Spleen (tissue), 11 donors: ENCODE results near the gene PLCB4. TPM values are rescaled to one million over a fixed set of nuclear protein-coding genes. Genes with fewer than 3 reads are reported as not detected.

Experiments used
- DNase-seq: peaks from one replicate; pipeline ENCODE4 v3.0.0-alpha.2; 2020
- H3K27ac ChIP-seq, 8 donors: fragments of 200-600 bp; sonication (generic) in 7 of 8; 1 replicate in 4 of 8; 2 replicates in 4 of 8; pipeline versions ENCODE4 v1.5.0 to v1.8.0; 2016 to 2021; ENCODE audit warnings: inconsistent platforms in 4 of 8, mild to moderate bottlenecking in 4 of 8, moderate library complexity in 1 of 8
- H3K27me3 ChIP-seq, 7 donors: fragments of 200-600 bp; sonication (generic) in 6 of 7; replicated peaks in 1 of 7; 1 replicate in 4 of 7; 2 replicates in 3 of 7; pipeline versions ENCODE4 v1.5.0 to v1.8.0; 2016 to 2021; ENCODE audit warnings: inconsistent platforms in 3 of 7, mild to moderate bottlenecking in 1 of 7
- H3K36me3 ChIP-seq, 6 donors: fragments of 200-600 bp; sonication (generic) in 5 of 6; 1 replicate in 4 of 6; 2 replicates in 2 of 6; pipeline versions ENCODE4 v1.5.0 to v1.8.0; 2016 to 2021; ENCODE audit warnings: inconsistent platforms in 2 of 6
- H3K4me1 ChIP-seq, 6 donors: fragments of 200-600 bp; sonication (generic) in 5 of 6; 1 replicate in 3 of 6; 2 replicates in 3 of 6; pipeline versions ENCODE4 v1.5.0 to v1.8.0; 2016 to 2021; ENCODE audit warnings: inconsistent platforms in 3 of 6
- H3K4me3 ChIP-seq, 8 donors: fragments of 200-600 bp; sonication (generic) in 7 of 8; 1 replicate in 4 of 8; 2 replicates in 4 of 8; pipeline versions ENCODE4 v1.5.0 to v1.8.0; 2016 to 2021; ENCODE audit warnings: inconsistent platforms in 4 of 8, mild to moderate bottlenecking in 4 of 8, moderate library complexity in 2 of 8
- H3K9me3 ChIP-seq, 8 donors: fragments of 200-600 bp; sonication (generic) in 7 of 8; 1 replicate in 4 of 8; 2 replicates in 4 of 8; pipeline versions ENCODE4 v1.5.0 to v1.8.0; 2016 to 2021; ENCODE audit warnings: inconsistent platforms in 4 of 8
- CTCF ChIP-seq, 11 experiments: fragments of 200-600 bp in 7 of 11; fragments of 450-650 bp in 4 of 11; sonication (generic) in 4 of 11; IDR thresholded peaks in 8 of 11; conservative IDR thresholded peaks in 3 of 11; 1 replicate in 7 of 11; 2 replicates in 4 of 11; pipeline versions ENCODE4 v1.4.0 to v1.8.0; 2016 to 2021; ENCODE audit warnings: antibody characterized with exemption in 11 of 11, inconsistent platforms in 4 of 11, mild to moderate bottlenecking in 1 of 11
- POLR2A ChIP-seq, 3 donors: fragments of 450-650 bp; IDR thresholded peaks; one replicate each; pipeline ENCODE4 v1.5.1; 2017; ENCODE audit warnings: antibody characterized with exemption in 3 of 3, mild to moderate bottlenecking in 1 of 3
- POLR2AphosphoS5 ChIP-seq, 3 donors: sonication (generic); formaldehyde crosslinking; IDR thresholded peaks; one replicate each; pipeline ENCODE4 v1.5.1; 2017; ENCODE audit warnings: antibody characterized with exemption in 3 of 3
- WGBS, 5 donors: extraction: QIAGEN DNeasy Blood & Tissue Kit in 3 of 5; methylation state at CpG; one replicate each; pipeline versions ENCODE4 v1.1.5 to v1.1.7; 2013 to 2018; 5-methylcytosine and 5-hydroxymethylcytosine counted together
- intact Hi-C: fragments of 100-400 bp; cut with DNase I; formaldehyde crosslinking; loops from one replicate; pipeline ENCODE4 v1.15.0; 2023; ENCODE audit warnings: low total_unique reads
- polyA plus RNA-seq, 3 donors: library from polyadenylated mRNA; stranded (reverse); fragments of 200-250 nt; gene quantifications; one replicate each; pipeline ENCODE4 v1.2.1, GENCODE V29; 2013
- total RNA-seq, 7 donors: library from RNA; depleted of rRNA in 3 of 7; stranded (reverse); fragments of >200 nt in 3 of 7; fragmentation: NEBNext Ultra II Directional in 4 of 7; extraction: Animal tissue kit (Norgen Biotek cat#: 25700) in 4 of 7; gene quantifications; one replicate each; pipeline versions ENCODE4 v1.1.0 to v1.2.1, GENCODE V29; 2016 to 2021
- donor health status: healthy with polysubstance abuse.
- donor health status: DM: no; HTN: no; CAD: no; lungs with moderate emphysema.
- donor health status: DM: no; HTN: no; CAD: no.
- donor health status: Bipolar disorder and iron deficiency.
- donor health status: healthy.
- donor health status: DM: no; HTN: no; CAD: no.
- donor health status: DM: yes; HTN: yes; CAD: no.

PLCB4 gene
- total and polyA plus RNA-seq, 10 donors: 0.43 to 4.9 (median 1.6) TPM

GRCh38 chr20:9308056-9308455 lies 239.2 kb downstream of the PLCB4 start:
- WGBS, 5 donors: 80 to 100% (median 95%) methylated on average over 1 of the region's 1 CpG
- Histone ChIP-seq H3K27me3 (no peaks in the 10 kb centered on the region), H3K9me3 (no peaks in the 10 kb centered on the region), H3K27ac (no peak overlapping the region), H3K4me1 (no peaks in the 10 kb centered on the region), H3K4me3 (no peak overlapping the region), H3K36me3 (no peaks in the 10 kb centered on the region)
- DNase-seq: no peak
- TF ChIP-seq POLR2AphosphoS5 (IDR thresholded peaks at IDR 0.05): no peak
- no peak for TF ChIP-seq POLR2A (IDR thresholded peaks at IDR 0.05)
- TF ChIP-seq CTCF (IDR thresholded peaks at IDR 0.05 in 8 of 11, conservative IDR thresholded peaks at IDR 0.05 in 3 of 11): no peak
- intact Hi-C loops: no loop called here

- TF ChIP-seq POLR2AphosphoS5 (IDR thresholded peaks at IDR 0.05) (no peak), POLR2A (IDR thresholded peaks at IDR 0.05) (no peak), CTCF (IDR thresholded peaks at IDR 0.05 in 8 of 11, conservative IDR thresholded peaks at IDR 0.05 in 3 of 11) (no peak)
- 72 to 89% (median 83%) methylated on average over 1 of the region's 1 CpG for WGBS, 5 donors
- Histone ChIP-seq H3K36me3 (no peaks in the 10 kb centered on the region), H3K4me3 (no peak overlapping the region), H3K4me1 (no peaks in the 10 kb centered on the region), H3K27me3 (no peaks in the 10 kb centered on the region), H3K27ac (no peak overlapping the region), H3K9me3 (peaks cover 0 to 6% (median 0%) of the 10 kb centered on the region in 8 donors)
- DNase-seq: no peak
- intact Hi-C loops: no loop called here
Measured at GRCh38 chr20:9311132-9311531, 242.2 kb downstream of the PLCB4 start.

GRCh38 chr20:9319687-9320384 lies 250.9 kb downstream of the PLCB4 start:
- intact Hi-C loops: no loop called here

More at GRCh38 chr20:9319687-9320384, 250.9 kb downstream of the PLCB4 start:
- TF ChIP-seq POLR2A (IDR thresholded peaks at IDR 0.05) (no peak), POLR2AphosphoS5 (IDR thresholded peaks at IDR 0.05) (no peak), CTCF (IDR thresholded peaks at IDR 0.05 in 8 of 11, conservative IDR thresholded peaks at IDR 0.05 in 3 of 11) (no peak)
- no peaks in the 10 kb centered on the region for H3K36me3 ChIP-seq
- H3K27ac ChIP-seq: peak overlapping the region in 2 of 8 donors; percentile 19 to 35
- WGBS, 5 donors: 50 to 67% (median 55%) methylated on average over 7 of the region's 7 CpGs
- DNase-seq: no peak
- H3K4me1 ChIP-seq: peaks cover 0 to 11% (median 5%) of the 10 kb centered on the region in 6 donors
- H3K4me3 ChIP-seq: peak overlapping the region in 2 of 8 donors; percentile 5 to 26
- H3K9me3 ChIP-seq: no peaks in the 10 kb centered on the region
- H3K27me3 ChIP-seq: no peaks in the 10 kb centered on the region
